GM12878 (cell line): ENCODE measurements around the gene IQCC. TPM values are rescaled to one million over a fixed set of nuclear protein-coding genes. Genes with fewer than 3 reads are reported as not detected.

Experiments
- ATAC-seq: fragments of 200-7000 bp; cut with Tn5 transposase; 3 replicates; pipeline ENCODE4 v1.9.1; 2020; ENCODE audit warnings: mild to moderate bottlenecking, moderate library complexity
- BruUV-seq: library from RNA; stranded (reverse); fragments of 400-500 nt; replicated peaks from 2 replicates; lab custom pipeline; 2021; lab: Mats Ljungman, UMichigan
- CTCF ChIA-PET: fragments of 300-600 bp; sonication (Branson Sonifier 250); formaldehyde crosslinking; extraction: SDS; loops from one replicate; lab custom pipeline; 2021; ENCODE audit warnings: inconsistent platforms; lab: Yijun Ruan, JAX
- POLR2A ChIA-PET: fragments of 350-600 bp; formaldehyde crosslinking; extraction: SDS; loops from one replicate; lab custom pipeline; 2021; ENCODE audit warnings: inconsistent platforms; lab: Charles Lee
- RAD21 ChIA-PET: fragments of 300-600 bp; sonication (Branson Sonifier 250); formaldehyde crosslinking; loops from one replicate; lab custom pipeline; 2023; ENCODE audit warnings: antibody characterized with exemption; ENCODE audit not compliant: unreplicated experiment; lab: Charles Lee
- SMC1A ChIA-PET: fragments of 300-600 bp; sonication (Branson Sonifier 250); formaldehyde crosslinking; loops from one replicate; lab custom pipeline; 2023; ENCODE audit not compliant: unreplicated experiment, uncharacterized antibody; lab: Charles Lee
- DNase-seq: peaks from one replicate; pipeline ENCODE4 v3.0.0-alpha.2; 2011; ENCODE audit warnings: low read depth, low spot score
- FAIRE-seq: peaks from 3 replicates; lab custom pipeline; 2011; peaks lifted over from hg19 to GRCh38; lab: Jason Lieb, UNC
- H2AFZ ChIP-seq: 2 replicates; pipeline ENCODE4 v1.6.0; 2011; ENCODE audit warnings: low read depth, low read length, control low read depth; ENCODE audit not compliant: control insufficient read depth
- H3K27ac ChIP-seq: 2 replicates; pipeline ENCODE4 v1.5.1; 2011; ENCODE audit warnings: control low read depth; ENCODE audit not compliant: control insufficient read depth, insufficient read depth
- H3K27me3 ChIP-seq, 2 experiments: replicated peaks in 1 of 2; 2 replicates each; pipeline versions ENCODE4 v1.6.0 to v1.6.1; 2011; ENCODE audit warnings: low read length in 1 of 2; ENCODE audit not compliant: control insufficient read depth in 2 of 2, insufficient read depth in 2 of 2
- H3K36me3 ChIP-seq, 2 experiments: 2 replicates each; pipeline ENCODE4 v1.5.1; 2011; ENCODE audit warnings: low read length in 1 of 2; ENCODE audit not compliant: control insufficient read depth in 2 of 2, insufficient read depth in 2 of 2
- H3K4me1 ChIP-seq: 2 replicates; pipeline ENCODE4 v1.6.1; 2011; ENCODE audit warnings: mild to moderate bottlenecking, low read length, moderate library complexity, mixed read lengths; ENCODE audit not compliant: control insufficient read depth, insufficient read depth
- H3K4me2 ChIP-seq: 2 replicates; pipeline ENCODE4 v1.6.0; 2011; ENCODE audit warnings: control low read depth; ENCODE audit not compliant: control insufficient read depth, insufficient read depth
- H3K4me3 ChIP-seq: fragments of 200-600 bp; sonication (generic); 2 replicates; pipeline ENCODE4 v1.5.1; 2016
- H3K79me2 ChIP-seq: 2 replicates; pipeline ENCODE4 v1.6.0; 2011; ENCODE audit warnings: low read length; ENCODE audit not compliant: control insufficient read depth, insufficient read depth
- H3K9ac ChIP-seq: 2 replicates; pipeline ENCODE4 v1.8.0; 2011; ENCODE audit warnings: low read length, control low read depth, mixed read lengths; ENCODE audit not compliant: control insufficient read depth, insufficient read depth
- H3K9me3 ChIP-seq: replicated peaks from 3 replicates; pipeline ENCODE4 v1.5.1; 2011; ENCODE audit warnings: mild to moderate bottlenecking, low read length; ENCODE audit not compliant: control insufficient read depth, insufficient read depth
- H4K20me1 ChIP-seq: 2 replicates; pipeline ENCODE4 v1.6.0; 2011; ENCODE audit not compliant: control insufficient read depth, insufficient read depth
- BHLHE40 ChIP-seq, 2 experiments: fragments of 450-650 bp in 1 of 2; IDR thresholded peaks; 2 replicates each; pipeline ENCODE4 v1.6.1; 2011 to 2017; ENCODE audit warnings: low read depth in 2 of 2, borderline replicate concordance in 1 of 2, improper control_type of control experiment in 1 of 2, low read length in 1 of 2, mild to moderate bottlenecking in 1 of 2
- BRCA1 ChIP-seq: IDR thresholded peaks from 2 replicates; pipeline ENCODE4 v1.6.1; 2011; ENCODE audit warnings: low read depth, low read length, improper control_type of control experiment
- CBX3 ChIP-seq: fragments of 200-600 bp; sonication (generic); IDR thresholded peaks from 2 replicates; pipeline ENCODE4 v1.6.1; 2016; ENCODE audit warnings: low read depth, borderline replicate concordance
- DPF2 ChIP-seq: fragments of 450-650 bp; IDR thresholded peaks from 2 replicates; pipeline ENCODE4 v1.6.1; 2017; ENCODE audit warnings: mild to moderate bottlenecking
- GATAD2B ChIP-seq: fragments of 450-650 bp; conservative IDR thresholded peaks from 2 replicates; pipeline ENCODE4 v1.6.1; 2017; ENCODE audit warnings: low read depth, mild to moderate bottlenecking, moderate library complexity
- IKZF1 ChIP-seq: fragments of 450-650 bp; conservative IDR thresholded peaks from 2 replicates; pipeline ENCODE4 v1.6.1; 2017; ENCODE audit warnings: antibody characterized with exemption, mild to moderate bottlenecking
- IKZF2 ChIP-seq, 2 experiments: fragments of 450-650 bp; IDR thresholded peaks; 2 replicates each; pipeline ENCODE4 v1.6.1; 2017; ENCODE audit warnings: mild to moderate bottlenecking in 2 of 2, moderate library complexity in 2 of 2
- LARP7 ChIP-seq: fragments of 450-650 bp; IDR thresholded peaks from 2 replicates; pipeline ENCODE4 v1.6.1; 2017; ENCODE audit warnings: mild to moderate bottlenecking
- MYC ChIP-seq: IDR thresholded peaks from 2 replicates; pipeline ENCODE4 v1.6.1; 2011; ENCODE audit warnings: mild to moderate bottlenecking, low read length, moderate library complexity, inconsistent platforms; ENCODE audit not compliant: insufficient read depth, insufficient replicate concordance, insufficient read length, severe bottlenecking
- NFYB ChIP-seq: IDR thresholded peaks from 2 replicates; pipeline ENCODE4 v1.6.1; 2011; ENCODE audit warnings: low read depth, mild to moderate bottlenecking, low read length, improper control_type of control experiment, moderate library complexity; ENCODE audit not compliant: insufficient read depth
- NR2F1 ChIP-seq: fragments of 450-650 bp; conservative IDR thresholded peaks from 2 replicates; pipeline ENCODE4 v1.6.1; 2017; ENCODE audit warnings: mild to moderate bottlenecking
- POLR2AphosphoS2 ChIP-seq: IDR thresholded peaks from 2 replicates; pipeline ENCODE4 v1.6.1; 2011; ENCODE audit warnings: low read depth, mild to moderate bottlenecking, low read length, improper control_type of control experiment, moderate library complexity
- POLR2AphosphoS5 ChIP-seq: IDR thresholded peaks from 2 replicates; pipeline ENCODE4 v1.6.1; 2011; ENCODE audit warnings: mild to moderate bottlenecking, low read length, inconsistent platforms
- RAD21 ChIP-seq: IDR thresholded peaks from 2 replicates; pipeline ENCODE4 v1.6.1; 2011; ENCODE audit warnings: mild to moderate bottlenecking, low read depth, low read length, moderate library complexity; ENCODE audit not compliant: insufficient read depth
- REST ChIP-seq: IDR thresholded peaks from 2 replicates; pipeline ENCODE4 v1.6.1; 2012; ENCODE audit warnings: mild to moderate bottlenecking, low read depth, low read length
- SIN3A ChIP-seq: IDR thresholded peaks from 2 replicates; pipeline ENCODE4 v1.6.1; 2012; ENCODE audit warnings: low read depth, low read length, improper control_type of control experiment
- SPI1 ChIP-seq: IDR thresholded peaks from 2 replicates; pipeline ENCODE4 v1.6.1; 2011; ENCODE audit warnings: low read depth, mild to moderate bottlenecking, low read length, moderate library complexity, borderline replicate concordance; ENCODE audit not compliant: insufficient read depth
- WGBS: methylation state at CpG from one replicate; pipeline ENCODE4 v1.1.6; 2016; ENCODE audit warnings: low lambda C conversion rate; ENCODE audit not compliant: insufficient replicate concordance, insufficient coverage; ENCODE audit errors: missing lambda C conversion rate; 5-methylcytosine and 5-hydroxymethylcytosine counted together
- in situ Hi-C: fragments of 300-500 bp; cut with MboI; formaldehyde crosslinking; loops from 9 replicates; pipeline ENCODE4 v1.14.3; 2018; ENCODE audit warnings: mixed read lengths
- intact Hi-C: fragments of 100-400 bp; cut with micrococcal nuclease; formaldehyde crosslinking; loops from one replicate; pipeline ENCODE4 v1.14.2; 2022; ENCODE audit not compliant: unreplicated experiment
- polyA plus RNA-seq, 11 experiments: library from polyadenylated mRNA; depleted of rRNA in 4 of 11; unstranded in 6 of 11; stranded (reverse) in 5 of 11; fragments of >200 nt; fragmentation: Nextera tagmentation in 4 of 11; fragmentation: Illumina TruSeq in 1 of 11; extraction: Ambion mirVana in 4 of 11; extraction: Trizol in 1 of 11; gene quantifications; 1 replicate in 1 of 11; 2 replicates in 10 of 11; pipeline versions ENCODE4 v1.2.1 to v1.2.3, GENCODE V29; 2011 to 2016; ENCODE audit warnings: inconsistent platforms in 2 of 11, missing spikeins in 2 of 11, low read depth in 1 of 11
- total RNA-seq, 4 experiments: library from RNA; depleted of rRNA in 3 of 4; stranded (reverse); fragments of >200 nt in 3 of 4; fragmentation: Illumina TruSeq in 1 of 4; extraction: Trizol in 1 of 4; gene quantifications; 2 replicates each; pipeline versions ENCODE4 v1.2.1 to v1.2.3, GENCODE V29; 2013 to 2021

IQCC gene
- total and polyA plus RNA-seq, 10 of the 15 experiments (the other 5 are each of a cell fraction or from before 2014, with no cell fraction given): 2.1 to 6.8 (median 4.9) TPM

GRCh38 chr1:32239790-32240139 lies 34.3 kb downstream of the IQCC start (continued):
- TF ChIP-seq CBX3: no peak

- Histone ChIP-seq H3K9me3 (no peaks in the 10 kb centered on the region), H3K27ac (peak overlapping the region; percentile 13; the same call in 1 of the 2 replicates), H3K4me1 (peaks cover 21% of the 10 kb centered on the region), H4K20me1 (no peaks in the 10 kb centered on the region), H2AFZ (peak overlapping the region; percentile 89), H3K79me2 (no peaks in the 10 kb centered on the region), H3K4me3 (peak overlapping the region; percentile 72), H3K27me3 (no peaks in the 10 kb centered on the region), H3K36me3 (no peaks in the 10 kb centered on the region), H3K4me2 (peak overlapping the region; percentile 84), H3K9ac (peak overlapping the region; percentile 58)
- 7% methylated on average over 54 of the region's 62 CpGs for WGBS
- RAD21 ChIA-PET: interaction anchor here (0.7 to 3.8 kb wide), 18 partner anchors 10 to 167 kb away, joined by 3 to 34 read pairs (median 4); partner anchors contain the start of genes HDAC1, IQCC, KPNA6 and LCK
- POLR2A ChIA-PET: interaction anchor here (0.6 to 2.0 kb wide), 13 partner anchors 10 to 438 kb away, joined by 3 to 6 read pairs (median 3); partner anchors contain the start of genes BSDC1 and LCK
- FAIRE-seq (no peak), ATAC-seq (peak; percentile 81), DNase-seq (no peak)
- SMC1A ChIA-PET: interaction anchor here (1.0 to 5.2 kb wide), 18 partner anchors 9 to 167 kb away, joined by 3 to 37 read pairs (median 6); partner anchors contain the start of genes BSDC1, HDAC1, IQCC and LCK
- no TSS peak for BruUV-seq
- intact Hi-C loops: no loop called here
- CTCF ChIA-PET: interaction anchor here (0.5 to 6.0 kb wide), 22 partner anchors 9 to 533 kb away, joined by 3 to 50 read pairs (median 3); partner anchors contain the start of genes EIF3I, FAM167B, KPNA6 and LCK
- in situ Hi-C loops: no loop called here
- peak; percentile 16; the same call in 1 of the 2 replicates for TF ChIP-seq LARP7
- TF ChIP-seq NR2F1: 0 out of 2 replicates have a peak, but pooled peaks have one; percentile 51
- TF ChIP-seq BRCA1: no peak
- peak; percentile 73 for TF ChIP-seq IKZF1
- TF ChIP-seq GATAD2B: peak; percentile 83
- 0 out of 2 replicates have a peak, but pooled peaks have one; percentile 23 for TF ChIP-seq DPF2
- TF ChIP-seq BHLHE40 (IDR thresholded peaks at IDR 0.05; ENCODE audit: borderline replicate concordance in 1 of 2, low read depth in 2 of 2, low read length in 1 of 2): peak in 1 of 2 experiments; percentile 51; a peak in 1 of 4 replicates
- TF ChIP-seq POLR2AphosphoS2: no peak
- no peak for TF ChIP-seq RAD21
- TF ChIP-seq IKZF2 (IDR thresholded peaks at IDR 0.05): peak in 1 of 2 experiments; percentile 14; a peak in 1 of 4 replicates
- TF ChIP-seq REST: no peak
- no peak for TF ChIP-seq NFYB
- 0 out of 2 replicates have a peak, but pooled peaks have one; percentile 58 for TF ChIP-seq SIN3A
- peak; percentile 40 for TF ChIP-seq MYC
- 0 out of 2 replicates have a peak, but pooled peaks have one; percentile 33 for TF ChIP-seq SPI1
- TF ChIP-seq POLR2AphosphoS5: no peak
Measured at GRCh38 chr1:32240140-32240951, 34.9 kb downstream of the IQCC start.
